ENCODE results near the gene SCN11A. TPM values are rescaled to one million over a fixed set of nuclear protein-coding genes. Genes with fewer than 3 reads are reported as not detected.

SCN11A gene
- total RNA-seq, 2 experiments from 2014 or later: 0.08 TPM; not detected in 1

- no peak overlapping the region for H3K4me3 ChIP-seq (ENCODE audit: low read length)
- H3K9me3 ChIP-seq (ENCODE audit: control insufficient read depth in 1 of 2, insufficient read depth in 1 of 2, low read length in 2 of 2): no peaks in the 10 kb centered on the region
- no peak for TF ChIP-seq CTCF (IDR thresholded peaks at IDR 0.05)
- no peak overlapping the region for H3K4me3 Mint-ChIP-seq
- CTCF ChIA-PET: no interaction called here
- POLR2A ChIA-PET: interaction anchor here (0.6 kb wide), 1 partner anchor 49 kb away, joined by 3 read pairs; no protein-coding TSS in a partner anchor
- peaks cover 30% of the 10 kb centered on the region for H3K4me1 Mint-ChIP-seq (ENCODE audit: low read depth)
- H3K36me3 Mint-ChIP-seq (ENCODE audit: low read depth): peaks cover 53% of the 10 kb centered on the region
- no peaks in the 10 kb centered on the region for H3K27me3 ChIP-seq (ENCODE audit: control insufficient read depth in 1 of 2, insufficient read depth in 2 of 2, low read length in 2 of 2)
- H3K4me1 ChIP-seq (ENCODE audit: insufficient read depth, low read length): peaks cover 27% of the 10 kb centered on the region
- no peaks in the 10 kb centered on the region for H3K27me3 Mint-ChIP-seq
- no peak for ATAC-seq (ENCODE audit: poor library complexity)
- intact Hi-C loops (cut with DNase I, micrococcal nuclease): loop anchor here in 1 of 2 experiments (5.0 kb wide), 1 partner anchor 277 kb away; no protein-coding TSS in a partner anchor
- no peaks in the 10 kb centered on the region for H3K9me3 Mint-ChIP-seq
- H3K27ac Mint-ChIP-seq: peak overlapping the region; percentile 17
- H3K27ac ChIP-seq (ENCODE audit: low read depth in 1 of 2, low read length in 2 of 2): no peak overlapping the region
- no peak for DNase-seq
- peaks cover 61% of the 10 kb centered on the region for H3K36me3 ChIP-seq (ENCODE audit: insufficient read depth, low read length)
Observed at GRCh38 chr3:39099738-39100499, 48.2 kb upstream of the SCN11A start.

- Mint-ChIP-seq H3K9me3 (no peaks in the 10 kb centered on the region), H3K27ac (no peak overlapping the region), H3K4me1 (ENCODE audit: low read depth) (peaks cover 27% of the 10 kb centered on the region), H3K36me3 (ENCODE audit: low read depth) (peaks cover 60% of the 10 kb centered on the region), H3K4me3 (no peak overlapping the region), H3K27me3 (no peaks in the 10 kb centered on the region)
- DNase-seq (no peak), ATAC-seq (ENCODE audit: poor library complexity) (no peak)
- ChIA-PET POLR2A (no interaction called here), CTCF (no interaction called here)
- Histone ChIP-seq H3K4me3 (ENCODE audit: low read length) (no peak overlapping the region), H3K9me3 (ENCODE audit: control insufficient read depth in 1 of 2, insufficient read depth in 1 of 2, low read length in 2 of 2) (no peaks in the 10 kb centered on the region), H3K27ac (ENCODE audit: low read depth in 1 of 2, low read length in 2 of 2) (no peak overlapping the region), H3K4me1 (ENCODE audit: insufficient read depth, low read length) (peaks cover 21% of the 10 kb centered on the region), H3K36me3 (ENCODE audit: insufficient read depth, low read length) (peaks cover 67% of the 10 kb centered on the region), H3K27me3 (ENCODE audit: control insufficient read depth in 1 of 2, insufficient read depth in 2 of 2, low read length in 2 of 2) (no peaks in the 10 kb centered on the region)
- no peak for TF ChIP-seq CTCF (IDR thresholded peaks at IDR 0.05)
- intact Hi-C loops (cut with DNase I, micrococcal nuclease): no loop called here
Observed at GRCh38 chr3:39099242-39099641, 47.5 kb upstream of the SCN11A start.

GRCh38 chr3:39098473-39099000, 46.8 kb upstream of the SCN11A start:
- Mint-ChIP-seq H3K27ac (no peak overlapping the region), H3K4me1 (ENCODE audit: low read depth) (peaks cover 25% of the 10 kb centered on the region), H3K9me3 (no peaks in the 10 kb centered on the region), H3K4me3 (no peak overlapping the region), H3K27me3 (no peaks in the 10 kb centered on the region), H3K36me3 (ENCODE audit: low read depth) (peaks cover 67% of the 10 kb centered on the region)
- Histone ChIP-seq H3K4me3 (ENCODE audit: low read length) (no peak overlapping the region), H3K36me3 (ENCODE audit: insufficient read depth, low read length) (peaks cover 74% of the 10 kb centered on the region), H3K27ac (ENCODE audit: low read depth in 1 of 2, low read length in 2 of 2) (no peak overlapping the region), H3K4me1 (ENCODE audit: insufficient read depth, low read length) (peaks cover 14% of the 10 kb centered on the region), H3K27me3 (ENCODE audit: control insufficient read depth in 1 of 2, insufficient read depth in 2 of 2, low read length in 2 of 2) (no peaks in the 10 kb centered on the region), H3K9me3 (ENCODE audit: control insufficient read depth in 1 of 2, insufficient read depth in 1 of 2, low read length in 2 of 2) (no peaks in the 10 kb centered on the region)
- DNase-seq (no peak), ATAC-seq (ENCODE audit: poor library complexity) (no peak)
- intact Hi-C loops (cut with DNase I, micrococcal nuclease): no loop called here
- ChIA-PET POLR2A (no interaction called here), CTCF (no interaction called here)
- TF ChIP-seq CTCF (IDR thresholded peaks at IDR 0.05): no peak

All from CD4-positive, alpha-beta T cell (primary cell).